LNCaP clone FGC (cell line): ENCODE results near the gene LRRC75B.
"Not testable (repeated sequence)": the region's sequence is repeated elsewhere in the genome, so short reads cannot be mapped to it uniquely, and the experiment has no call there.

Experiments
- DNase-seq: peaks from one replicate; pipeline ENCODE4 v3.0.0-alpha.2; 2011; ENCODE audit warnings: low read depth
- H3K4me3 ChIP-seq: 2 replicates; pipeline ENCODE4 v1.5.1; 2011; ENCODE audit warnings: mild to moderate bottlenecking, low read depth, low read length, control low read depth
- CTCF ChIP-seq: IDR thresholded peaks from 2 replicates; pipeline ENCODE4 v1.5.1; 2012; ENCODE audit warnings: mild to moderate bottlenecking; ENCODE audit not compliant: control insufficient read depth, insufficient read depth; ENCODE audit errors: extremely low read depth

LRRC75B gene

GRCh38 chr22:24606340-24606739 is 13.5 kb upstream of the LRRC75B start:
- not testable (repeated sequence) for H3K4me3 ChIP-seq, DNase-seq

- H3K4me3 ChIP-seq, DNase-seq: not testable (repeated sequence)
These were observed 11.1 kb upstream of the LRRC75B start for GRCh38 chr22:24603770-24604629.

GRCh38 chr22:24602847-24603769 is 10.2 kb upstream of the LRRC75B start, which contains the start of gene GGT1:
Gene GGT1, plus strand, starts transcription at chr22:24603193. Its CDS starts 7,889 bp downstream, at chr22:24611082.
- not testable (repeated sequence) for H3K4me3 ChIP-seq

GRCh38 chr22:24602105-24602749 is 9.4 kb upstream of the LRRC75B start:
- DNase-seq, H3K4me3 ChIP-seq: not testable (repeated sequence)

More at GRCh38 chr22:24602847-24603769, 10.2 kb upstream of the LRRC75B start, which contains the start of gene GGT1:
- DNase-seq: not testable (repeated sequence)

GRCh38 chr22:24601217-24602104 is 8.6 kb upstream of the LRRC75B start:
- DNase-seq: peak; percentile 51
- TF ChIP-seq CTCF: no peak
- H3K4me3 ChIP-seq: no peak overlapping the region

GRCh38 chr22:24599958-24600715 is 7.3 kb upstream of the LRRC75B start:
- H3K4me3 ChIP-seq, DNase-seq: not testable (repeated sequence)

- no peak overlapping the region for H3K4me3 ChIP-seq
These were observed 6.6 kb upstream of the LRRC75B start for GRCh38 chr22:24599514-24599913.

GRCh38 chr22:24597076-24597475 is 4.2 kb upstream of the LRRC75B start:
- not testable (repeated sequence) for DNase-seq, H3K4me3 ChIP-seq

More at GRCh38 chr22:24599514-24599913, 6.6 kb upstream of the LRRC75B start:
- no peak for DNase-seq
- TF ChIP-seq CTCF: no peak

GRCh38 chr22:24595863-24596262 is 3.0 kb upstream of the LRRC75B start:
- peak; percentile 28 for DNase-seq
- TF ChIP-seq CTCF: no peak
- H3K4me3 ChIP-seq: no peak overlapping the region
